Neural crest cell (in vitro differentiated cells): ENCODE data around the gene LCT. TPM values are rescaled to one million over a fixed set of nuclear protein-coding genes. Genes with fewer than 3 reads are reported as not detected.
"Not testable (repeated sequence)": the region's sequence is repeated elsewhere in the genome, so short reads cannot be mapped to it uniquely, and the experiment has no call there.

Experiments used
- DNase-seq: peaks from one replicate; pipeline ENCODE4 v3.0.0; 2021; ENCODE audit warnings: low read depth, mixed read lengths, low spot score
- H3K27ac Mint-ChIP-seq: one replicate; pipeline ENCODE4 v1.8.0; 2021; ENCODE audit warnings: mild to moderate bottlenecking, mixed read lengths; ENCODE audit not compliant: unreplicated experiment
- H3K27me3 Mint-ChIP-seq: 2 replicates; pipeline ENCODE4 v1.8.0; 2021; ENCODE audit warnings: low read depth, mild to moderate bottlenecking, mixed read lengths
- H3K36me3 Mint-ChIP-seq: 2 replicates; pipeline ENCODE4 v1.8.0; 2021; ENCODE audit warnings: low read depth, mild to moderate bottlenecking, mixed read lengths
- H3K4me1 Mint-ChIP-seq: 2 replicates; pipeline ENCODE4 v1.8.0; 2021; ENCODE audit warnings: mixed read lengths
- H3K4me3 Mint-ChIP-seq: one replicate; pipeline ENCODE4 v1.8.0; 2021; ENCODE audit warnings: mild to moderate bottlenecking, mixed read lengths
- H3K9me3 Mint-ChIP-seq: 2 replicates; pipeline ENCODE4 v1.8.0; 2021; ENCODE audit warnings: mixed read lengths
- long read RNA-seq: library from polyadenylated mRNA; unstranded; transcript quantifications from one replicate; pipeline ENCODE4 v2.0.0, GENCODE V29; 2020
- total RNA-seq: library from RNA; stranded (reverse); gene quantifications from 2 replicates; pipeline ENCODE4 v1.2.1, GENCODE V29; 2021
- TF ChIP-seq, protein P1 (sequence below): fragments of 200-600 bp; sonication (generic); conservative IDR thresholded peaks from 2 replicates; pipeline ENCODE4 v1.5.0; 2021; ENCODE audit warnings: antibody characterized with exemption, mild to moderate bottlenecking

The LCT gene
- total RNA-seq, result 0.14 and 0.19 TPM in 2 replicates
- long read RNA-seq, result 0 reads

DNA sequence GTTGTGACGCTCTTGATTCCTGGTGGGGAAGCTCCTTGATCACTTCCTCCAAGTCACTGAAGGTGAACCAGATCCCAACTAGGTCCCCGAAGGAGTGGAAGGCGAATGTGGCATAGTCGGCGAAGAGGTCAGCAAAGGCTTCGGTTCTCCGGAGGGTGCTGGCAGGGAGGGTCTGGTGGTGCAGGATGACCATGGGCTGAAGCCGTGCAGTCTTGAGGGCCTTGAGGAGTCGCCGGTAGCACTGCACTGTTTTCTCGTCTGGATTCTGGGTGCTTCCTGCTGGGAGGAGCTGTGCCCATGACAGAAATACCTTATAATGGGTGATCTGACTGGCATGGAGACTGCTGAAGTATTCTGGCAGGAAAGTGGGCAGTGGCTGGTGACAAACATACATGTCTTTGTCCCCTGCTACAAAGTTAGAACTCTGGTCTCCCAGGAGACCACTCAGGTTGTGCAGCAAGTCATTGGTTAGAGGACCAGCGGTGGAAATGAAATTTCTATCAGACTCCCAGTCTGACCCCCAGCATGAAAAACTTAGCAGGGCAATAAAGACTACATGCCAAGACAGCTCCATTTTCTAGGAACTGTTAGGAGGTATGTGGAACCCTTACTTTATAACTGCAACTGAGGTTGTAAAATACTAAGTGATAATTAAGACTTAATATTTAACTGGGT, at the start of gene LCT:
TSS of gene LCT (minus strand) at position 589 of the 675 bp plus-strand sequence. CDS start at position 574, 15 bp downstream.
- Mint-ChIP-seq H3K27ac (no peak within 1 kb of the TSS), H3K36me3 (peaks cover 2% of the 10 kb centered on the region), H3K27me3 (no peaks in the 10 kb centered on the region), H3K4me1 (peaks cover 9% of the 10 kb centered on the region), H3K9me3 (no peaks in the 10 kb centered on the region), H3K4me3 (no peak within 1 kb of the TSS)
- no peak for DNase-seq
- TF ChIP-seq, protein P1, sequence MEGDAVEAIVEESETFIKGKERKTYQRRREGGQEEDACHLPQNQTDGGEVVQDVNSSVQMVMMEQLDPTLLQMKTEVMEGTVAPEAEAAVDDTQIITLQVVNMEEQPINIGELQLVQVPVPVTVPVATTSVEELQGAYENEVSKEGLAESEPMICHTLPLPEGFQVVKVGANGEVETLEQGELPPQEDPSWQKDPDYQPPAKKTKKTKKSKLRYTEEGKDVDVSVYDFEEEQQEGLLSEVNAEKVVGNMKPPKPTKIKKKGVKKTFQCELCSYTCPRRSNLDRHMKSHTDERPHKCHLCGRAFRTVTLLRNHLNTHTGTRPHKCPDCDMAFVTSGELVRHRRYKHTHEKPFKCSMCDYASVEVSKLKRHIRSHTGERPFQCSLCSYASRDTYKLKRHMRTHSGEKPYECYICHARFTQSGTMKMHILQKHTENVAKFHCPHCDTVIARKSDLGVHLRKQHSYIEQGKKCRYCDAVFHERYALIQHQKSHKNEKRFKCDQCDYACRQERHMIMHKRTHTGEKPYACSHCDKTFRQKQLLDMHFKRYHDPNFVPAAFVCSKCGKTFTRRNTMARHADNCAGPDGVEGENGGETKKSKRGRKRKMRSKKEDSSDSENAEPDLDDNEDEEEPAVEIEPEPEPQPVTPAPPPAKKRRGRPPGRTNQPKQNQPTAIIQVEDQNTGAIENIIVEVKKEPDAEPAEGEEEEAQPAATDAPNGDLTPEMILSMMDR, result no peak

DNA sequence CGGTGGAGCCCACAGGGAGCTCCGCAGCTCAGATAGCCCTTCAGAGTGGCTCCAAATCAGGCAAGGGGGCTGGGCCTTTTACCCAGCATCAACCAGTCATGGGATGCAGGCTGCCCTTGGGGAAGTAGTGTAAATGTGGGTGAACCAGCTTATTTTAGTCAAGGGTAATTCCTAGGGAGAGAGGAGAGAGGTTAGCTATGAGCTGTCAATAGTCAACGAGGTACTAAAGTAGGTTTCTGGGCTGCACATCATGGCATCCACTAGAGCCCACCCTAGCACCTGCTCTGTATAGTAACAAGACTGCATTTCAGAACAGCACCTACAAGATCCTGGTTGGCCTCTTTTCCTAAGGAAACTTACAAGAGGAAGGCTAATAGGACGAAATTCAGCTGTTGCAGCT, 48.7 kb upstream of the LCT start:
- Mint-ChIP-seq H3K9me3 (peaks cover 8% of the 10 kb centered on the region), H3K27me3 (no peaks in the 10 kb centered on the region), H3K27ac (no peak overlapping the region), H3K4me1 (peaks cover 11% of the 10 kb centered on the region), H3K36me3 (peaks cover 4% of the 10 kb centered on the region), H3K4me3 (no peak overlapping the region)
- TF ChIP-seq, protein P1, result no peak
- no peak for DNase-seq

DNA sequence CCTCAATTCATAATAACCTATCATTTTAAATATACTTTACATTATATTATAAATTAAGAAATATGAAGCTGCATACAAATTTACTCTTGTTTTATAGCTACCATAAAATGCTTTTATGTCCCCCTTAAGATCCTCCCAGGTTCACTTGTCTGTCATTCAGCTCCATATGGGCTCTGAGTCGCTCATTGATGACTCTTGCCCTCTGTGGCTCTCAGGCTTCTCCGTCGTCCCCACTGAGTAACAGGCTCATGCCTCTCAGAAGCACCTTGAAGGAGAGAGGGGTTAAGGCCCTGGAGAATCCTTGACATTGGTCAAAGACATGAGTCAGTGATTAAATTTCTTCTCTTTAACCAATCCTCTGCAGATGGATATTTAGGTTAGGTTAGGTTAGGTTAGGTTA, 45.4 kb upstream of the LCT start:
- DNase-seq, result no peak
- Mint-ChIP-seq H3K4me1 (peaks cover 11% of the 10 kb centered on the region), H3K27me3 (no peaks in the 10 kb centered on the region), H3K27ac (no peak overlapping the region), H3K4me3 (no peak overlapping the region), H3K36me3 (no peaks in the 10 kb centered on the region), H3K9me3 (peaks cover 6% of the 10 kb centered on the region)
- TF ChIP-seq, protein P1, result no peak

DNA sequence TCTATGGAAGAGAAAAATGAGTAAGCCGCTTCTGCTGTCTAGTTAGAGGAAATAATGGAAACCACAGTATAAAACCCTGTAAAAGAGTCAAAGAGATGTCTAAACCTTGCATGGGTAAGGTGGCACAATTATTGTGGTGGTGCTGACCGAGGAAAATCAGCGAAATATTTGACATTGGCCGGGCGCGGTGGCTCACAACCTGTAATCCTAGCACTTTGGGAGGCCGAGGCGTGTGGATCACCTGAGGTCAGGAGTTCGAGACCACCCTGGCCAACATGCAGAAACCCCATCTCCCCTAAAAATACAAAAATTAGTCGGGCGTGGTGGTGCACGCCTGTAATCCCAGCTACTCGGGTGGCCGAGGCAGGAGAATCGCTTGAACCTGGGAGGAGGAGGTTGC, 39.8 kb upstream of the LCT start:
- not testable (repeated sequence) for H3K36me3 Mint-ChIP-seq, DNase-seq, H3K9me3 Mint-ChIP-seq, H3K27me3 Mint-ChIP-seq
- Mint-ChIP-seq H3K27ac (peak overlapping the region; percentile 27), H3K4me1 (peaks cover 33% of the 10 kb centered on the region), H3K4me3 (peak overlapping the region; percentile 87)

DNA sequence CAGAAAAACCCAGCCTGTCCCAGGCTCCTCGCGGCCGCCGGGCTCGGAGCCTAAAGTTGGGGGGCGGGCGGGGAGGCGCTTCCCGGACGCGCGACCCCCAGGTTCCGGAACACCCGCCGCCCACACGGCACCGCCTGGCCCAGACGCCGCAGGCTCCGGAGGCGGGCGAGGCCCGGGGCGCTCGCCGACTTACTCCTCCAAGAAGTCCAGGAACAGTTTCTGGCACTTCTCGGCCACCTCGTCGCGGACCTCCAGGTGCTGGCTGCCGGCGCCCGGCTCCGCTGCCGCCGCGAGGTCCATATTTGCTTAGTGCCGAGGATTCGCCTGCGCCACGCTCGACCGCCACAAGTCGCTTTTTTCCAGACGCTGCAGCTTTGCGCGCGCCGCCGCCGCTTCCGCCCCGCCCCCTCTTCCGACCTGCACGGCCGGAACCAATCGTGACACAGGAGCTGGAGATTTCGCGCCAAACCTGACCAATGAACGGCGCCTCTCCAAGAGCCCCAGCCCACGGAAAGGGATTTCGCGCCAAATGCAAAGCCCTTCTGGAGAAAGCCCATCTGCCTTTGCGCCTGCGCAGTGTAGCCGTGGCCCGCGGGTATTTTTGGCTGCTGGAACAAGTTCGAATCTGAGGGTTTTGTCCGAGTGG, 39.2 kb upstream of the LCT start, which contains the start of gene MCM6:
TSS of gene MCM6 (minus strand) at position 378 of the 646 bp plus-strand sequence. CDS start at position 300, 78 bp downstream.
- Mint-ChIP-seq H3K27me3 (no peaks in the 10 kb centered on the region), H3K4me3 (peak within 1 kb of the TSS; percentile 88), H3K27ac (peak within 1 kb of the TSS; percentile 97), H3K9me3 (peaks cover 6% of the 10 kb centered on the region), H3K36me3 (peaks cover 12% of the 10 kb centered on the region), H3K4me1 (peaks cover 32% of the 10 kb centered on the region)
- peak; percentile 97 for DNase-seq
- TF ChIP-seq, protein P1, result peak; percentile 47

DNA sequence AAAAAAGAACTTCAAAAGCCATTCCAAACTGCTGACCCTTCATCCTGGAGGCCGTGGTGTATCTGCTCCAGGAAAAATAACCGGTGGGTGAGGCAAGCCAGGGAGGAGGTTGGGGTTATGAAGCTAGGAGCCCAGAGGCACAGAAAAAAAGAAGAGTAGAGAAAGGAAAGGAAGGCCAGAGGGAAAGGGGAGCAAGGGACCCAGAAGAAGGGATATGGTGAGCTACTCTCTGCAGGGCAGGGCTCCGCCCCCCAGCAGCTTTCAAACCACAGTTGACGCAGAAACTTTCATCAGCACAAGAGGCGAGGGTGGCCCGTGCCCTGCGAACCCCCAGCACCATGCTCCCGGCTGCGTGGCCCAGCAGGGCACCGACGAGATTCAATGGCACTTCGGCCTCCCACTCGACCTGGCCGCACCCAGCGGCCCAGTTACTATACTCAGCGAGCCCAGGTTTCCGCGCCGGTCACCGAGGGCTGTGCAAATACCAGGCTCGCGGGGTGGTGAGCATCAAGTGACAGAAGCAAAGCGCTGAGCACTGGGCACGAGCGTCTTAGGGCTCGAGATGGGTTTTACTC, 38.6 kb upstream of the LCT start:
- Mint-ChIP-seq H3K4me1 (peaks cover 32% of the 10 kb centered on the region), H3K27ac (peak overlapping the region; percentile 97), H3K4me3 (peak overlapping the region; percentile 88), H3K36me3 (peaks cover 16% of the 10 kb centered on the region), H3K27me3 (no peaks in the 10 kb centered on the region), H3K9me3 (peaks cover 6% of the 10 kb centered on the region)
- TF ChIP-seq, protein P1, result no peak
- DNase-seq, result peak; percentile 34
